Measurements from ENCODE around the gene KBTBD7.
A peak's percentile ranks its signal among the peaks of the same experiment; 100 is the strongest.

KBTBD7 gene, protein sequence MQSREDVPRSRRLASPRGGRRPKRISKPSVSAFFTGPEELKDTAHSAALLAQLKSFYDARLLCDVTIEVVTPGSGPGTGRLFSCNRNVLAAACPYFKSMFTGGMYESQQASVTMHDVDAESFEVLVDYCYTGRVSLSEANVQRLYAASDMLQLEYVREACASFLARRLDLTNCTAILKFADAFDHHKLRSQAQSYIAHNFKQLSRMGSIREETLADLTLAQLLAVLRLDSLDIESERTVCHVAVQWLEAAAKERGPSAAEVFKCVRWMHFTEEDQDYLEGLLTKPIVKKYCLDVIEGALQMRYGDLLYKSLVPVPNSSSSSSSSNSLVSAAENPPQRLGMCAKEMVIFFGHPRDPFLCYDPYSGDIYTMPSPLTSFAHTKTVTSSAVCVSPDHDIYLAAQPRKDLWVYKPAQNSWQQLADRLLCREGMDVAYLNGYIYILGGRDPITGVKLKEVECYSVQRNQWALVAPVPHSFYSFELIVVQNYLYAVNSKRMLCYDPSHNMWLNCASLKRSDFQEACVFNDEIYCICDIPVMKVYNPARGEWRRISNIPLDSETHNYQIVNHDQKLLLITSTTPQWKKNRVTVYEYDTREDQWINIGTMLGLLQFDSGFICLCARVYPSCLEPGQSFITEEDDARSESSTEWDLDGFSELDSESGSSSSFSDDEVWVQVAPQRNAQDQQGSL

DNA sequence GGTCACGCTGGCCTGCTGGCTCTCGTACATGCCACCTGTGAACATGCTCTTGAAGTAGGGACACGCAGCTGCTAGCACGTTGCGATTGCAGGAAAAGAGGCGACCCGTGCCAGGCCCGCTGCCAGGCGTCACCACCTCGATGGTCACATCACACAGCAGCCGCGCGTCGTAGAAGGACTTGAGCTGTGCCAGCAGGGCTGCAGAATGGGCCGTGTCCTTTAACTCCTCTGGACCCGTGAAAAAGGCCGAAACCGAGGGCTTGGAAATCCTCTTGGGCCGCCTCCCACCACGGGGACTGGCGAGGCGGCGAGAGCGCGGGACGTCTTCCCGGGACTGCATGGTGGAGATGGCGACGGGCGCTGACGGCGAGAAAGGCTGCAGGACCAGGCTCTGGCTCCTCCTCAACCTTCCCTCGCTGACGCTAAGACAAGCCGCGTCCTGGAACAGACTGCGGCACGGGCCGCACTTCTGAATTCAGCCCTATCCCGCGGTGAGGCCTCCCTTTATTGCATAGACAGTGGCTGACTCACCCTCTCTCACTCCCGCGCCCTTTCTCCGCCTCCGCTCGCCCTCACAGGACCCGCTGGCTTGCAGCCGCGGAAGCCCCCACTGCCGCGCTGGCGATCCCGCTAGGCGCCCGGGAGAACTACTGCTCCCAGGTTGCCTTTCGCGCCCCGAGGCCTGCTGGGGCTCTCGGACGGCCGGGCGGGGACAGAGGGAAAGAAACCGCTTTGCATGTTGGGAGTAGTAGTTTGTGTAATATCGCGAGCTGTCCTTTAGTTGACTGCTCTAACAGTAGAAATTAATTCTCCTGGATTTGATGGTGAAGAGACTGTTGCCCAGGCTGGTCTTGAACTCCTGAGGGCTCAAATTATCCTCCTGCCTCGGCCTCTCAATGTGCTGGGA is at the start of gene KBTBD7:
Gene KBTBD7, minus strand, starts transcription at position 651 of the 906 bp plus-strand sequence. Its CDS starts 312 bp downstream, at position 339.
- peak; percentile 95 for DNase-seq (ENCODE audit: low spot score)

DNA sequence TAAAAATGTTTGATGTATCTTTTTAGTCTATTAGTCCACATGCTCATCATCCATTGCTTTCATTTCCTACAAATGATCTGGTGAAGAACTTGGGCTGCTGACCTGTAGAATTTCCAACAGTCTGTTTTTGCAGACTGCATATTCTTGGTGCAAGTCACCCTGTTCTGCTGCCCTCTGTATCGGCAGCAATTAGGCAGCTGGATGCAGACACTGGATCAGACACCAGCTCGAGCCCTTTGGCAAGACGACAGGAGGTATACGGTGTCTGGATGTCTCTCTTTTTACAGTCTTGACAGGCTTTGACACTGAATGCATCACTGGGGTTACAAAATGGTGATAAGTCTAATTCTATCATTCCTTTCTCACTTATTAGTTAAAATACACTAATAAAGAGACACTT is 47.3 kb upstream of the KBTBD7 start:
- DNase-seq (ENCODE audit: low spot score) = no peak

DNA sequence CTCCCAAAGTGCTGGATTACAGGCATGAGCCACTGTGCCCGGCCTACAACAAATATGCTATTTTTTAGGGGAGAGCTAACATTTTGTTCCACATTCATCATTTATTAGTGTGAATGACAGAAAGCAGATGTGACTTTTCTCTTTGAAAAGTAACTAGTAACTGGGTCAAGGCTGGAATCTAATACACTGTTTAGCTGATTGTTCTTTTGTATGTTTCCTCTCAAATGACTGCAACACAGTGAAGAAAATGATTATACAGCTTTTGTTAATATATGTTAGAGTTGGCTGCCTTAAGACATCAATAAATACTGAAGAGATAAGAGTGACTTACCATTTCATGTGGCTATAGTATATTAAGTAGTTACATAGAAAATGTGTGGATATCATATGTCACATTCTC is 42.0 kb upstream of the KBTBD7 start:
- no peak for DNase-seq (ENCODE audit: low spot score)

DNA sequence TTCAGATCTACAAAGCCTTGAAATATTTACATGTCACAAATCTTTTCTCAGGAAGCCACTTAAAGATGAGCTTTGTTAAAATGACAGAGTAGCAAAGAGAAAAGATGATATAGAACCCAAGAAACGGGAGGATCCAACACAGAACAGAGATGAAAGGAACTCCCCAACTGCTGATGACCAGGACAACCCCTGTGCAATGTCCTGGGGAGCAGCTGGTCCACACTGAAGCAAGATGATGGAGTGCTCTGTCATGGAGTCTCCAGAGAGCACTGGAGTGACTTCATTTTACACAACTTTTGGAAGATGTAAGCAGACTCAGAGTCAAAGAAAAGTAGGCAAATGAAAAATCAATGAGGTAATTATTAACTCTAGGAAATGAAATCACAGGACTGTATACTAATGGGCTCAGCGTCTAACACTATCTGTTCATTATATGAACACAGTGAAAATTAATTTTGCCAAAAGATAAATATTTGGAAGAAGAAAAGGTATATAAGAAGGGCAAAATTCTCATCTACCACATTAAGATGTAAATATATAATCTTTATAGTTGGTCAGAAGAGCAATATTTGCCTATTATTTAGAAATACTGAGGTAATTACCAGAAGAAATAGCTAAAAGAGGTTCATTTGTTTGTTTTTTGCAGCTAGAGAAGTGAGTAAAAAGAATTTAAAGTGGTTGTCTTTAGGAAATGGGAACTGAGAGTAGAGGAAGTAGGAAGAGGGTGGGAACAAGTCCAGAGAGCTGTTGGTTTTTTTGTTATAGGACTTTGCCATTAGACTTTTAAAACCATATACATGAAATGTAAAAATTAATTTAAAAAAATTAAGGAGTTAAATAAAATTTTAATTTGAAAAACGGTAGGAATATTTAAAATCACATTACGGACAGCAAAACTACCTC is 38.5 kb upstream of the KBTBD7 start:
- no peak for DNase-seq (ENCODE audit: low spot score)

DNA sequence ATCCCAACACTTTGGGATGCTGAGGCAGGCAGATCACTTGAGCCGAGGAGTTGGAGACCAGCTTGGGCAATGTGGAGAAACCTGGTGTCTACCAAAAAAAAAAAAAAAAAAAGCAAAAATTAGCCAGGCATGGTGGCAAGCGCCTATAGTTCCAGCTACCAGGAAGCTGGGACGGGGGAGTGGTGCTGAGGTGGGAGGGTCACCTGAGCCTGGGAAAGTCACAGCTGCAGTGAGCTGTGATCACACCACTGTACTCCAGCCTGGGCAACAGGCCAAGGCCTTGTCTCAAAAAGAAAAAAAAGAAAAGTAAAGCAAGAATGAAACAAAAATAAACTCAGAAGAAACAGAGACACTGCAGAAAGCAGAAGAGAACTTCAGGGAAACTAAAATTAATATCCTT is 37.4 kb upstream of the KBTBD7 start:
- no peak for DNase-seq (ENCODE audit: low spot score)

DNA sequence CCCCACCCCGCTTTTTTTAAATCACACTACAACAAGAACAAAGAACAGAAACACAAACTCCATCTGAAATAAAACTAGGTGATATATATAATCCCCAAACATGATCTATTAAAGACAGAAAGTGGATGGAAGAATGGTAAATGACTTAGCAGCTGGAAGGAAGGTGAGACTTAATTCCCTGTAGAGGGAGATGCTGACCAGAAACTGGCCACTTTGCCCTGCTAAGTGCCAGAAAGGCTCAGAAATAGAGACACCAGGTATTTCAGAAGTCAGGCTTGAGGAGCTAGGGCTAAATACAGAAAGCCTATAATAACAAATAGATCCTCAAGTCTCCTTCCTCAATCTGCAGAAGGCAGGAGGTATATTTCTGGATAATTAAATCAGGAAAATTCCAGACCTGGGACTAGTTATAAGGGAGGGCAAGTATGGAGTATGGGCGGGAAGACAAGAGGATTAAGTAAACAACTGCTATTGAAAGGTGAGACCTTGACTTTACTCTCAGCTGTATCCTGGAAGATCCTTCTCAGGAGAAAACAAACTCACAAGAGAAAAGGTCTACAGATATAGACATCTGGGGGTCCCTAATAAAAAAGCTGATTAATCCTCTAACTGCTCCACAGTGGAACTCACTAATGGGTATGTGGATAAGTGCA is 36.8 kb upstream of the KBTBD7 start:
- no peak for DNase-seq (ENCODE audit: low spot score)

DNA sequence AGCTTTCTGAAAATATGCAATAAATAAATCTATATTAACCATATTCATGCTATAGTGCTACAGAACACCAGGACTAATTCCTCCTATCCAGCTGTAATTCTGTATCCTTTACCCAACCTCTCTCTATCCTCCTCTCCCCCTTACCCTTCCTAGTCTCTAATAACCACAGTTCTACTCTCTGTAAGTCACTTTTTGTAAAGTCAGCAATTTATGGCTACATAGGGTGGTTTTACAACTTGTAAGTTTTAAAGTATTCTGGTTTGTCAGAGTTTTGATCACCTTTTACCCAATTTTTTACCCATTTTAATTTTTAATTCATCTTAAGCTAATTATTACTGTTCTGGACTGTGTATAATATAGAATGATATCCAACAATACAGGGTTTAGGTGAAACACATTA is 35.0 kb upstream of the KBTBD7 start:
- no peak for DNase-seq (ENCODE audit: low spot score)

DNA sequence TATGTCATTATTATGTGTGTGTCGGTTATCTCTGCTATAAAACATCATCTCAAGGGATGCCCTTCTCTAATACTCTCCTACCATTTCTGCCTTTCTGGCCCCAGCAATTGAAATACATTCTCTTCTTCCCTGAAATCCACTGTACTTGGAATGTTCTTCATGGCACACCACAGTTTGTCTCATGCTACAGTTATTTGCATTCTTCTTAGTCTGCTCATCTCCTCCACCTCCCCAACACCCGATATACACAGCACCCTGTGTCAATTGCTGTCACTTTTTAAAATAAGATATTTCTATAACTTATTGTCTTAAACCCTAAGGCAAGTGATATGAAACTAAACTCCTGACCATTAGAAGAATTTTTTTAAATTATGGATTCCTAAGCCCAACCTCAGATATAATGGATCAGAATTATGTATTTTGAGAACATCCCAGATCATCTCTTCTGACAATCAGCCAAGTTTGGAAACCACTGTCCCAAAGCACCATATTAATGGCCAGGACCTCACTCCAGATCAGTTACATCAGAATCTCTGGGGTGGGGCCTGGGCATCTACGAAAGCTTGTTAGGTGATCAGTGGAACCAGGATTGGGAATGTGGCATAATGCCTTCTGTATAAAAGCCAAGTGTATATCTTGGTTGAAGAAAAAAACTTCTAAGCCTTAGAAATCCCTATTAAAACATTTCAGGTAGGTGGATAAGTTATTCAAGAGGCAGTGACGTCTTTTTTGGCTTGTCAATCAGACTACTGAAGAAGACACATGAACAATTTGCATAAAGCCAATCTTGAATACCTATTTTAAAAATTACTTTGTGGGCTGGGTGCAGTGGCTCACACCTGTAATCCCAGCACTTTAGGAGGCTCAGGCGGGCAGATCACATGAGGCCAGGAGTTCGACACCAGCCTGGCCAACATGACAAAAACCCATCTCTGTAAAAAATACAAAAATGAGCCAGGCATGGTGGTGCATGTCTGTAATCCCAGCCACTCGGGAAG is 30.0 kb upstream of the KBTBD7 start:
- peak; percentile 63 for DNase-seq (ENCODE audit: low spot score)

DNA sequence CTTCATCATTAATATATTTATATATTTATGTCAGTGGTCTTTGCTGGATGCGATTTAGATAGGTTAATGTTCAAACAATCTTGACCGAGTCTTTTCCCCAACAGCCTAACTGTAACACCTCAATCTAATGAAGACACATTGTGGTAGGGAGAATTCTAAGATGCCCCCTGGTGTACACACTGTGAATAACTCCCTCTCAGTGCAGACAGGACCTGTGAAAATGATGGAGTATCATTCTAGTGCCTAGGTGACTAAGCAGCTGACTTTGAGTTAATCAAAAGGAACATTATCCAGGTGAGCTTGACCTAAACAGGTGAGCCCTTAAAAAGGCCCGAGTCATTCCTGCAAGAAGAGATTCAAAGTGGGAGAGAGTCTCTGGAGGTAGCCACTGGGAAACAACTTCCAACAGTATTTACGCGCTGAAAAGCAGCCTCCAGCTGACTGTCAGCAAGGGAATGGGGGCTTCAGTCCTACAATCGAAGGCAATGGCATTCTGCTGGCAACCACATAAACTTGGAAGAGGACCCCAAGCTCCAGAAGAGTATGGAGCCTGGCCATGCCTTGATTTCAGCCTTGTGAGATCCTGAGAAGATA is 28.0 kb upstream of the KBTBD7 start:
- DNase-seq (ENCODE audit: low spot score) = peak; percentile 37

DNA sequence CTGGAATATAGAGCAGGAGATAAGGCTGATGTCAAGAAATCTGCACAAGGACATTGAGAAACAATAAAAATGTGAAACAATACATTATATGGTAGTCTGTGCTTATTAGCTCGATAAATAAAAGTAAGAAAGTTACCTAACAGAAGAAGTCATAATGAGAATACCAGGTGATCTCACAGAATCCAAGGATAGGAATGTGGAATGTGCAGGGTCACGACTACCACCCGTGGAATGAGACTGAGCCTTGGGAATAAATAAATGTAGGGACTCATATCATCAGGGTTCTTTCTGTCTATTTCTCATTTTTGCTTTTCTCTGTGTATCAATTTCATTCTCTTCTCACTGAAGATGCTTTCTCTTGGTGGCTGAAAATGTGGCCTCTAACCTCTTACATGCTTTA is 26.0 kb upstream of the KBTBD7 start:
- no peak for DNase-seq (ENCODE audit: low spot score)

DNA sequence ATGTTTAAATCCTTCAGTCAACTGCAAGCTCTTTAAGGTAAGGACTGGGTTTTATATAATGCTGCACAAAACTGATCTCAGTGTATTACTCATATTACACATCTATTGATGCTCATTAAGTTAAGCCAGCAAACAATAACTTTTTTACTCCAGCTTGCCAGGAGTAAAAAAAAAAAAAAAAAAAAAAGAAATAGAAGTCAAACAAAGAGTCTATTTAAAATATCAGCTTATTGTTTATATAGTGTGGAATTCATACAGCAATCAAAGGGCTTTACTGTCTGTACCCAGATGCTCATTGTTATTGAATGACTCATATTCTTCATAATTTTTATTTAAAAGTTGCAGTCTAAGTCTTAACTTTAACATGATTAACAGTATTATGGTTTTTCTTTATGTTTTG is 21.8 kb upstream of the KBTBD7 start:
- DNase-seq (ENCODE audit: low spot score) = no peak

DNA sequence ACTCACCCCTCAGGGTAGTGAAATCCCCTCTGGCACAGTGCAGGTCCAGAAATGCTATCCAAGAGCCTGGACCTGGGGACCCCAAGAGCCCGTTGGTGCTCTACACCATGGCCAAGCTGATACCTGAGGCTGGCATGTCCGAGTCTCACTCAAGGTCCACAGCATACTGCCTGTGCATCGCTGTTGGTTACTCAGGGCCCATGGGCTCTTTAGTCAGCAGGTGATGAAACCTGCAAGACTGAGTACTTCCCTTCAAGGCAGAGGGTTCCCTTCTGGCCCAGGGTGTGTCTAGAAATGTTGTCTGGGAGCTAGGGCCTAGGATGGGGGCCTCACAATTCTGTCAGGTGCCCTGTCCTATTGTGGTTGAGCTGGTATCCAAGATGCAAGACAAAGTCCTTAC is 19.6 kb upstream of the KBTBD7 start:
- DNase-seq (ENCODE audit: low spot score) = no peak

DNA sequence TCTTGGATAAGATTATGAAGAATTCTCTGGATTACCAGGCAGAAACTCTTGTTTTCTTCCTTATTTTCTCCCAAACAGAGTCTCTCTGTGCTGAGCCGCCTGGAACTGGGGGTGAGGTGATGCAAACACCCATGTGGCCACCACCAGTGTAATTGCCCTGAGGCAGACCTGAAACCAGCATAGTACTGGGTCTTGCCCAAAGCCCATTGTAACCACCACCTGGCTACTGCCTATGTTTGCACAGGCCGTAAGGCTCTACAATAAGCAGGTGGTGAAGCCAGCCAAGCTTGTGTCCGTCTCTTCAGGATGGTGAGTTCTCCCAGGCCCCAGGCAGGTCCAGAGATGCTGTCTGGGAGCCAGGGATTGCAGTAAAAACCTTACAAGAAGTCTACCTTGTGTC is 18.9 kb upstream of the KBTBD7 start:
- no peak for DNase-seq (ENCODE audit: low spot score)

DNA sequence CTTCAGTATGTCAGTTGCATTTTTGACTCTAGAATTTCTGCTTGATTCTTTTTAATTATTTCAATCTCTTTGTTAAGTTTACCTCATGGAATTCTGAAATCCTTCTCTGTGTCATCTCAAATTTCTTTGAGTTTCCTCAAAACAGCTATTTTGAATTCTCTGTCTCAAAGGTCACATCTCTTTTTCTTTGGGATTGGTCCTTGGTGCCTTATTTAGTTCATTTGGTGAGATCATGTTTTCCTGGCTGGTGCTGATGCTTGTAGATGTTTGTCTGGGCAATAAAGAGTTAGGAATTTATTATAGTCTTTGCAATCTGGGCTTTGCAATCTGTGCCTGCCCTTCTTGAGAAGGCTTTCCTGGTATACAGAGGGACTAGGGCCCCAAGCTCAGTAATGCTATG is 18.5 kb upstream of the KBTBD7 start:
- no peak for DNase-seq (ENCODE audit: low spot score)

DNA sequence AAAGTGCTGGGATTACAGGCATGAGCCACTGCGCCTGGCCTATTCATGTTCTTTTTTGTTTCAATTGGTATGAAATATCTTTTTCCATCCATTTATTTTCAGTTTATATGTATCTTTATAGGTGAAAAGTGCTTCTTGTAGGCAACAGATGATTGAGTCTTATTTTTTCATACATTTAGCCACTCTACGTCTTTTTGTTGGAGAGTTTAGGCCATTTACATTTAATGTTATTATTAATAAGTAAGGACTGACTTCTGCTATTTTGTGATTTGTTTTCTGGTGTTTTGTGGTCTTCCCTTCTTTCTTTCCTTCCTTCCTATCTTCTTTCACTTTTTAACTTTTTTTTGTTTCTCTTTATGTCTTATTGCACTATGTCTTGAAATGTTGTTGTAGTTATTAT is 16.7 kb upstream of the KBTBD7 start:
- no peak for DNase-seq (ENCODE audit: low spot score)

DNA sequence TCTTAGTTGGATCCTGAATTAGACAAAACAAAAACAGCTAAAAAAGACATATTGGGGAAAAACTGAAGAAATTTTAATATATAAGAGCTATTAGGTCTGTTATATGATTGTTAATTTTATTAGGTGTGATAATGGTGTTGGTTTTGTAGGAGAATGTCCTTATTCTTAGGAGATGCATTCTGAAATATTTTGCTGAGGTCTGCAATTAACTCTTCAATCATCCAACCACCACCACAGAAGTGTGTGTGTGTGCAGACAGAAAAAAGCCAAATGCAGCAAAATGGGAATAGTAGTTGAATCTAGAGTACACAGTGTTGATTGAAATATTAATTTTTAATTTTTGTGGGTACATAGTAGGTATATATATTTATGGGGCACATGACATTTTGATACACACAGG is 12.1 kb upstream of the KBTBD7 start:
- DNase-seq (ENCODE audit: low spot score) = no peak

DNA sequence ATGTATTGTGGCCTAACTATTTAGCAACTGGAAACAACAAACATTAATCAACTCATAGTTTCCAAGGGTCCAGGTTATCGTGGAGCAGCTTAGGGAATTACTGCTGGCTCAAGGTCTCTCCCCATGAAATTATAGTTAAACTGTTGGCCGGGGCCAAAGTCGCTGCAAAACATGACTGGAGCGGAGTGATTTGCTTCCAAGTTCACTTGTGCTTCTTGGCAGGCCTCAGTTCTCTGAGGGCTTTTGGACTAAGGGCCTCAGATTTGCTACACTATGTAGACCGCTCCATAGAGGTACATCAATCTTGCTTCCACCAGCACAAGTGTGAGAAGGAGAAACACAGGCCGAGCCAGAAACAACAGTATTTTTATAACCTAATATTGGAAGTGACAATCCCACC is 9.4 kb upstream of the KBTBD7 start:
- DNase-seq (ENCODE audit: low spot score) = no peak

DNA sequence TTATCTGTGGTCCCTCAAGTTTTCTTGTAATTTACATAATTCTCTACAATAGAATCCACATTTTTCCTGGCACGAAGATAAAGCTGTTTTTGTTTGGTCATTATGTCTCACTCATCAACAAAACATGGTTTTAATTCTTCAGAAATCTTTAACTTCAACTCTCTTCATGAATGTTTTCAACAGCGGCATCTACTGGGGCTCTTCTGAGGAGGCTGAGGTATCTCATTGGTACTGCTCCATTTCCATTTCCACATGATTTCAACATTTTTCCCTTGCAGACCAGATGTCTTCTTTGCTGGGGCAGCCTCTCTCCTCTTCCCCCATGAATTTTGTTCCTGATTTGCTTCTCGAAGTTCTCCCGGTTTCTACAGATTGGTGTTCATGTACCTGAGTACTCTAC is 5.8 kb upstream of the KBTBD7 start:
- DNase-seq (ENCODE audit: low spot score) = no peak

DNA sequence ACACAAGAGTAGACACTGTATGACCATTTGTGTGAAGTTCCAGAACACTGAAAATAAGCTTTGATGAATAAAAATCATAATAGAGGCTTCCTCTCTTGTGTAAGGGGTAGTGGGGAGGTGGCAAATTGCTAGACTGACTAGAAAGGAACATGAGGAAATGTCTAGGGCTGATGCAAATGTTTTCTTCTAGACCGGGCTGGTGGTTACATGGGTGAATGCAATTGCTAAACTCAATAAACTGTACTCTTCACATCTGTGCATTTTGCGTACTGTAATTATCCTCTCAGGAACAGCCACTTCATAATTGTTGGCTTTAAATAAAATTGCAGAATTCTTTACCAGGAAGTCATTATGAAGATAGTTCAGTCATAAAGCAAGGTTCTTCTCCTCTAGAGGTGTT is 5.2 kb upstream of the KBTBD7 start:
- DNase-seq (ENCODE audit: low spot score) = no peak
